ENCODE results near the gene EXOC6.

The EXOC6 gene

GRCh38 chr10:92916433-92916832 is 68.1 kb downstream of the EXOC6 start:
- H3K36me3 Mint-ChIP-seq (ENCODE audit: low read depth) = peaks cover 33% of the 10 kb centered on the region
- no peak for TF ChIP-seq CTCF (IDR thresholded peaks at IDR 0.05)
- no peaks in the 10 kb centered on the region for H3K4me1 Mint-ChIP-seq
- peaks cover 14% of the 10 kb centered on the region for H3K9me3 Mint-ChIP-seq
- H3K27me3 Mint-ChIP-seq (ENCODE audit: low read depth, poor library complexity) = no peaks in the 10 kb centered on the region
- H3K27ac Mint-ChIP-seq = no peak overlapping the region
- DNase-seq = no peak
- H3K4me3 Mint-ChIP-seq = no peak overlapping the region

DNA sequence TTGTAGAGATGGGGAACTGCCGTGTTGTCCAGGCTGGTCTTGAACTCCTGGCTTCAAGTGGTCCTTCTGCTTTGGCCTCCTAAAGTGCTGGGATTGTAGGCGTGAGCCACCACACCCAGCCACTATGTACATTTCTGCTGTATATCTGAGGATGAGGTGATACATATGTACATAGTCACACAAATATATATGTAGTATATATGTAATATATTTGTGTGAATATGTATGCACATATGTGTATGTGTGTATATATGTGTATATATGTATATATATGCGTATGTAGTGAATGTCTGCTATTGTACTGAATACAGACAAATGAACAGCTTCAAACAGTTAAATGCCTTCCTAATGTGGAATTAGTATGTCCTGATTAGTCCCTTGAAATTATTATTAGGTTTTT is 70.3 kb downstream of the EXOC6 start:
- peaks cover 22% of the 10 kb centered on the region for H3K9me3 Mint-ChIP-seq
- no peaks in the 10 kb centered on the region for H3K27me3 Mint-ChIP-seq (ENCODE audit: low read depth, poor library complexity)
- DNase-seq = no peak
- no peak for TF ChIP-seq CTCF (IDR thresholded peaks at IDR 0.05)
- no peaks in the 10 kb centered on the region for H3K4me1 Mint-ChIP-seq
- no peak overlapping the region for H3K4me3 Mint-ChIP-seq
- H3K36me3 Mint-ChIP-seq (ENCODE audit: low read depth) = peaks cover 40% of the 10 kb centered on the region
- no peak overlapping the region for H3K27ac Mint-ChIP-seq

- H3K4me3 Mint-ChIP-seq = no peak overlapping the region
- no peak for DNase-seq
- peaks cover 22% of the 10 kb centered on the region for H3K9me3 Mint-ChIP-seq
- H3K4me1 Mint-ChIP-seq = no peaks in the 10 kb centered on the region
- H3K36me3 Mint-ChIP-seq (ENCODE audit: low read depth) = peaks cover 28% of the 10 kb centered on the region
- no peak overlapping the region for H3K27ac Mint-ChIP-seq
- TF ChIP-seq CTCF (IDR thresholded peaks at IDR 0.05) = no peak
- peaks cover 3% of the 10 kb centered on the region for H3K27me3 Mint-ChIP-seq (ENCODE audit: low read depth, poor library complexity)
Measured at GRCh38 chr10:92920866-92921265, 72.5 kb downstream of the EXOC6 start.

- Mint-ChIP-seq H3K9me3 (peaks cover 22% of the 10 kb centered on the region), H3K27ac (no peak overlapping the region), H3K27me3 (ENCODE audit: low read depth, poor library complexity) (peaks cover 3% of the 10 kb centered on the region), H3K4me1 (no peaks in the 10 kb centered on the region), H3K36me3 (ENCODE audit: low read depth) (peaks cover 32% of the 10 kb centered on the region), H3K4me3 (no peak overlapping the region)
- TF ChIP-seq CTCF (IDR thresholded peaks at IDR 0.05) = no peak
- no peak for DNase-seq
Measured at GRCh38 chr10:92923416-92923815, 75.1 kb downstream of the EXOC6 start.

DNA sequence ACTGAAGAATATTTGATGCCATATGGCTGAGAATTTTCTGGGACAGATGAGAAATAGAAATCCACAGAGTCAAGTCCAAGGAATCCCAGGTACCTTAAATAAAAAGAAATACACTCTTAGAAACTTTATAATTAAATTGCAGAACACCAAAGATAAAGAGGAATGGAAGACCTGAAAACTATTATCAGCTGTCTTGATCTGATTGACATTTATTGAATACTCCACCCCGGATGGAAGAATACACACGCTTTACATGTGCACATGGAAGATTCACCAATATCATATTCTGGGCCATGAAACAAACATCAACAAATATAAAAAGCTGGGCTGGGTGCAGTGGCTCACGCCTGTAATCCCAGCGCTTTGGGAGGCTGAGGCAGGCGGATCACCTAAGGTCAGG is 81.6 kb downstream of the EXOC6 start:
- Mint-ChIP-seq H3K9me3 (peaks cover 8% of the 10 kb centered on the region), H3K27ac (no peak overlapping the region)

More for the DNA sequence above, 81.6 kb downstream of the EXOC6 start:
- Mint-ChIP-seq H3K4me1 (no peaks in the 10 kb centered on the region), H3K4me3 (no peak overlapping the region), H3K27me3 (ENCODE audit: low read depth, poor library complexity) (peaks cover 3% of the 10 kb centered on the region), H3K36me3 (ENCODE audit: low read depth) (peaks cover 31% of the 10 kb centered on the region)
- no peak for DNase-seq
- TF ChIP-seq CTCF (IDR thresholded peaks at IDR 0.05) = no peak
